Measurements from ENCODE around the gene SND1.

Gene SND1

GRCh38 chr7:127979728-127980126 is 327.7 kb downstream of the SND1 start:
- no peak for DNase-seq

GRCh38 chr7:127980901-127981300 is 328.9 kb downstream of the SND1 start:
- no peak for DNase-seq

- no peak for DNase-seq
These were observed 330.0 kb downstream of the SND1 start for GRCh38 chr7:127981965-127982364.

GRCh38 chr7:127983804-127984332 is 331.9 kb downstream of the SND1 start:
- DNase-seq: no peak

- no peak for DNase-seq
These were observed 334.9 kb downstream of the SND1 start for GRCh38 chr7:127986581-127987521.

- no peak for DNase-seq
These were observed 336.8 kb downstream of the SND1 start for GRCh38 chr7:127988751-127989150.

GRCh38 chr7:127993317-127993716 is 341.3 kb downstream of the SND1 start:
- DNase-seq: no peak

GRCh38 chr7:127993987-127994386 is 342.0 kb downstream of the SND1 start:
- no peak for DNase-seq

GRCh38 chr7:127995156-127995880 is 343.3 kb downstream of the SND1 start:
- DNase-seq: no peak

GRCh38 chr7:127995881-127996215 is 343.9 kb downstream of the SND1 start:
- DNase-seq: no peak

GRCh38 chr7:127996253-127997071 is 344.5 kb downstream of the SND1 start:
- no peak for DNase-seq

GRCh38 chr7:127997226-127997922 is 345.4 kb downstream of the SND1 start:
- DNase-seq: no peak

GRCh38 chr7:127998671-127999070 is 346.7 kb downstream of the SND1 start:
- no peak for DNase-seq

- no peak for DNase-seq
These were observed 348.1 kb downstream of the SND1 start for GRCh38 chr7:128000048-128000447.

- no peak for DNase-seq
These were observed 348.9 kb downstream of the SND1 start for GRCh38 chr7:128000854-128001265.

GRCh38 chr7:128003167-128003566 is 351.2 kb downstream of the SND1 start:
- no peak for DNase-seq

- no peak for DNase-seq
These were observed 351.8 kb downstream of the SND1 start for GRCh38 chr7:128003787-128004186.

GRCh38 chr7:128004623-128005022 is 352.6 kb downstream of the SND1 start:
- DNase-seq: no peak

GRCh38 chr7:128005117-128005516 is 353.1 kb downstream of the SND1 start:
- no peak for DNase-seq

- no peak for DNase-seq
These were observed 353.8 kb downstream of the SND1 start for GRCh38 chr7:128005759-128006159.

GRCh38 chr7:128006550-128007302 is 354.7 kb downstream of the SND1 start:
- no peak for DNase-seq

- DNase-seq: no peak
These were observed 355.3 kb downstream of the SND1 start for GRCh38 chr7:128007303-128007680.

Data from CD4-positive, alpha-beta T cell treated with Interleukin-15 for 1 hour (primary cell).